ENCODE data around the gene BHLHA15.

The BHLHA15 gene

GRCh38 chr7:98211221-98211675, at the start of gene BHLHA15:
BHLHA15 (plus strand) TSS chr7:98211439; CDS start chr7:98212310, 871 bp downstream.
- DNase-seq = peak; percentile 56

- no peak for DNase-seq
Observed at GRCh38 chr7:98162758-98163157, 48.5 kb upstream of the BHLHA15 start.

GRCh38 chr7:98163269-98163668, 48.0 kb upstream of the BHLHA15 start:
- DNase-seq = no peak

- DNase-seq = no peak
Observed at GRCh38 chr7:98163704-98164494, 47.3 kb upstream of the BHLHA15 start.

- DNase-seq = peak; percentile 65
Observed at GRCh38 chr7:98165827-98166667, 45.2 kb upstream of the BHLHA15 start.

- no peak for DNase-seq
Observed at GRCh38 chr7:98166668-98166970, 44.6 kb upstream of the BHLHA15 start.

GRCh38 chr7:98167653-98168052, 43.6 kb upstream of the BHLHA15 start:
- DNase-seq = no peak

GRCh38 chr7:98168181-98168903, 42.9 kb upstream of the BHLHA15 start:
- DNase-seq = peak; percentile 75

- no peak for DNase-seq
Observed at GRCh38 chr7:98168904-98169621, 42.2 kb upstream of the BHLHA15 start.

GRCh38 chr7:98170966-98171365, 40.3 kb upstream of the BHLHA15 start:
- DNase-seq = no peak

- no peak for DNase-seq
Observed at GRCh38 chr7:98171449-98171848, 39.8 kb upstream of the BHLHA15 start.

GRCh38 chr7:98174334-98175259, 36.6 kb upstream of the BHLHA15 start:
- no peak for DNase-seq

GRCh38 chr7:98175260-98175940, 35.8 kb upstream of the BHLHA15 start:
- DNase-seq = no peak

GRCh38 chr7:98177553-98177952, 33.7 kb upstream of the BHLHA15 start:
- DNase-seq = no peak

GRCh38 chr7:98178321-98178720, 32.9 kb upstream of the BHLHA15 start:
- no peak for DNase-seq

- DNase-seq = no peak
Observed at GRCh38 chr7:98178762-98179490, 32.3 kb upstream of the BHLHA15 start.

GRCh38 chr7:98180751-98181150, 30.5 kb upstream of the BHLHA15 start:
- no peak for DNase-seq

GRCh38 chr7:98185101-98185500, 26.1 kb upstream of the BHLHA15 start:
- DNase-seq = no peak

- DNase-seq = no peak
Observed at GRCh38 chr7:98186452-98187137, 24.6 kb upstream of the BHLHA15 start.

- DNase-seq = no peak
Observed at GRCh38 chr7:98187138-98187502, 24.1 kb upstream of the BHLHA15 start.

Data from CD4-positive, alpha-beta T cell treated with Interleukin-6 for 4 hours (primary cell).